ENCODE measurements around the gene CTSZ. TPM values are rescaled to one million over a fixed set of nuclear protein-coding genes. Genes with fewer than 3 reads are reported as not detected.

The CTSZ gene
- total RNA-seq, 2 donors from 2014 or later, result 55.9 to 76.6 TPM

GRCh38 chr20:59032713-59033059 lies 25.6 kb upstream of the CTSZ start:
- peak overlapping the region; percentile 84 for H3K4me3 Mint-ChIP-seq
- no peaks in the 10 kb centered on the region for H3K9me3 ChIP-seq (ENCODE audit: control insufficient read depth, low read length)
- no peak for DNase-seq
- peaks cover 61% of the 10 kb centered on the region for H3K36me3 Mint-ChIP-seq (ENCODE audit: low read depth)
- WGBS, 2 experiments (ENCODE audit: insufficient coverage in 1 of 2, insufficient read length in 1 of 2), result 8 to 10% methylated on average over 11 to 13 of the region's 13 CpGs
- peaks cover 29% of the 10 kb centered on the region for H3K27me3 Mint-ChIP-seq (ENCODE audit: insufficient read depth)
- no peaks in the 10 kb centered on the region for H3K9me3 Mint-ChIP-seq
- no peaks in the 10 kb centered on the region for H3K27me3 ChIP-seq (ENCODE audit: control insufficient read depth, insufficient read depth, low read length, poor library complexity, severe bottlenecking)
- H3K27ac Mint-ChIP-seq, result peak overlapping the region; percentile 93
- H3K36me3 ChIP-seq (ENCODE audit: control insufficient read depth, insufficient read depth, low read length), result peaks cover 68% of the 10 kb centered on the region
- peaks cover 23% of the 10 kb centered on the region for H3K4me1 Mint-ChIP-seq
- peak overlapping the region; percentile 78 for H3K27ac ChIP-seq (ENCODE audit: low read depth, low read length)
- H3K4me3 ChIP-seq (ENCODE audit: low read length), result peak overlapping the region; percentile 89
- peak overlapping the region; percentile 55 for H3K9ac ChIP-seq (ENCODE audit: extremely low read depth, low read length, poor library complexity, severe bottlenecking)
- TF ChIP-seq CTCF (conservative IDR thresholded peaks at IDR 0.05), result peak; percentile 59
- H3K4me1 ChIP-seq (ENCODE audit: control insufficient read depth, insufficient read depth, low read length), result peaks cover 3% of the 10 kb centered on the region

- Mint-ChIP-seq H3K9me3 (no peaks in the 10 kb centered on the region), H3K36me3 (ENCODE audit: low read depth) (peaks cover 61% of the 10 kb centered on the region), H3K27ac (peak within 1 kb of the TSS; percentile 93), H3K4me1 (peaks cover 28% of the 10 kb centered on the region), H3K4me3 (peak within 1 kb of the TSS; percentile 84), H3K27me3 (ENCODE audit: insufficient read depth) (peaks cover 35% of the 10 kb centered on the region)
- TF ChIP-seq CTCF (conservative IDR thresholded peaks at IDR 0.05), result no peak
- H3K36me3 ChIP-seq (ENCODE audit: control insufficient read depth, insufficient read depth, low read length), result peaks cover 64% of the 10 kb centered on the region
- peak; percentile 98 for DNase-seq
- H3K9me3 ChIP-seq (ENCODE audit: control insufficient read depth, low read length), result no peaks in the 10 kb centered on the region
- no peaks in the 10 kb centered on the region for H3K27me3 ChIP-seq (ENCODE audit: control insufficient read depth, insufficient read depth, low read length, poor library complexity, severe bottlenecking)
- peak within 1 kb of the TSS; percentile 84 for H3K27ac ChIP-seq (ENCODE audit: low read depth, low read length)
- peak within 1 kb of the TSS; percentile 76 for H3K9ac ChIP-seq (ENCODE audit: extremely low read depth, low read length, poor library complexity, severe bottlenecking)
- H3K4me3 ChIP-seq (ENCODE audit: low read length), result peak within 1 kb of the TSS; percentile 89
- H3K4me1 ChIP-seq (ENCODE audit: control insufficient read depth, insufficient read depth, low read length), result peaks cover 7% of the 10 kb centered on the region
- 0% methylated on average over 14 to 86 of the region's 86 CpGs for WGBS, 2 experiments (ENCODE audit: insufficient coverage in 1 of 2, insufficient read length in 1 of 2)
Observed at GRCh38 chr20:59032023-59032712, 25.1 kb upstream of the CTSZ start, which contains the start of gene ATP5F1E. Gene ATP5F1E, minus strand, starts transcription at chr20:59032335. Its CDS starts 84 bp downstream, at chr20:59032251.

- Histone ChIP-seq H3K9ac (ENCODE audit: extremely low read depth, low read length, poor library complexity, severe bottlenecking) (peak overlapping the region; percentile 76), H3K27ac (ENCODE audit: low read depth, low read length) (peak overlapping the region; percentile 84), H3K27me3 (ENCODE audit: control insufficient read depth, insufficient read depth, low read length, poor library complexity, severe bottlenecking) (no peaks in the 10 kb centered on the region), H3K4me3 (ENCODE audit: low read length) (peak overlapping the region; percentile 89), H3K4me1 (ENCODE audit: control insufficient read depth, insufficient read depth, low read length) (peaks cover 7% of the 10 kb centered on the region), H3K36me3 (ENCODE audit: control insufficient read depth, insufficient read depth, low read length) (peaks cover 64% of the 10 kb centered on the region), H3K9me3 (ENCODE audit: control insufficient read depth, low read length) (no peaks in the 10 kb centered on the region)
- Mint-ChIP-seq H3K4me3 (peak overlapping the region; percentile 84), H3K27me3 (ENCODE audit: insufficient read depth) (peaks cover 40% of the 10 kb centered on the region), H3K36me3 (ENCODE audit: low read depth) (peaks cover 61% of the 10 kb centered on the region), H3K9me3 (no peaks in the 10 kb centered on the region), H3K4me1 (peaks cover 30% of the 10 kb centered on the region), H3K27ac (no peak overlapping the region)
- 28 to 29% methylated on average over 11 to 13 of the region's 13 CpGs for WGBS, 2 experiments (ENCODE audit: insufficient coverage in 1 of 2, insufficient read length in 1 of 2)
- no peak for TF ChIP-seq CTCF (conservative IDR thresholded peaks at IDR 0.05)
- DNase-seq, result no peak
Observed at GRCh38 chr20:59031564-59032022, 24.5 kb upstream of the CTSZ start.

All from endodermal cell (in vitro differentiated cells).